GM12878 (cell line): ENCODE data around the gene COL21A1. TPM values are rescaled to one million over a fixed set of nuclear protein-coding genes. Genes with fewer than 3 reads are reported as not detected.
A peak's percentile ranks its signal among the peaks of the same experiment; 100 is the strongest.

Experiments used
- ATAC-seq: fragments of 200-7000 bp; cut with Tn5 transposase; 3 replicates; pipeline ENCODE4 v1.9.1; 2020; ENCODE audit warnings: mild to moderate bottlenecking, moderate library complexity
- BruUV-seq: library from RNA; stranded (reverse); fragments of 400-500 nt; replicated peaks from 2 replicates; lab custom pipeline; 2021; lab: Mats Ljungman, UMichigan
- CTCF ChIA-PET: fragments of 300-600 bp; sonication (Branson Sonifier 250); formaldehyde crosslinking; extraction: SDS; loops from one replicate; lab custom pipeline; 2021; ENCODE audit warnings: inconsistent platforms; lab: Yijun Ruan, JAX
- POLR2A ChIA-PET: fragments of 350-600 bp; formaldehyde crosslinking; extraction: SDS; loops from one replicate; lab custom pipeline; 2021; ENCODE audit warnings: inconsistent platforms; lab: Charles Lee
- RAD21 ChIA-PET: fragments of 300-600 bp; sonication (Branson Sonifier 250); formaldehyde crosslinking; loops from one replicate; lab custom pipeline; 2023; ENCODE audit warnings: antibody characterized with exemption; ENCODE audit not compliant: unreplicated experiment; lab: Charles Lee
- SMC1A ChIA-PET: fragments of 300-600 bp; sonication (Branson Sonifier 250); formaldehyde crosslinking; loops from one replicate; lab custom pipeline; 2023; ENCODE audit not compliant: unreplicated experiment, uncharacterized antibody; lab: Charles Lee
- DNase-seq: peaks from one replicate; pipeline ENCODE4 v3.0.0-alpha.2; 2011; ENCODE audit warnings: low read depth, low spot score
- FAIRE-seq: peaks from 3 replicates; lab custom pipeline; 2011; peaks lifted over from hg19 to GRCh38; lab: Jason Lieb, UNC
- H2AFZ ChIP-seq: 2 replicates; pipeline ENCODE4 v1.6.0; 2011; ENCODE audit warnings: low read depth, low read length, control low read depth; ENCODE audit not compliant: control insufficient read depth
- H3K27ac ChIP-seq: 2 replicates; pipeline ENCODE4 v1.5.1; 2011; ENCODE audit warnings: control low read depth; ENCODE audit not compliant: control insufficient read depth, insufficient read depth
- H3K27me3 ChIP-seq, 2 experiments: replicated peaks in 1 of 2; 2 replicates each; pipeline versions ENCODE4 v1.6.0 to v1.6.1; 2011; ENCODE audit warnings: low read length in 1 of 2; ENCODE audit not compliant: control insufficient read depth in 2 of 2, insufficient read depth in 2 of 2
- H3K36me3 ChIP-seq, 2 experiments: 2 replicates each; pipeline ENCODE4 v1.5.1; 2011; ENCODE audit warnings: low read length in 1 of 2; ENCODE audit not compliant: control insufficient read depth in 2 of 2, insufficient read depth in 2 of 2
- H3K4me1 ChIP-seq: 2 replicates; pipeline ENCODE4 v1.6.1; 2011; ENCODE audit warnings: mild to moderate bottlenecking, low read length, moderate library complexity, mixed read lengths; ENCODE audit not compliant: control insufficient read depth, insufficient read depth
- H3K4me2 ChIP-seq: 2 replicates; pipeline ENCODE4 v1.6.0; 2011; ENCODE audit warnings: control low read depth; ENCODE audit not compliant: control insufficient read depth, insufficient read depth
- H3K4me3 ChIP-seq: fragments of 200-600 bp; sonication (generic); 2 replicates; pipeline ENCODE4 v1.5.1; 2016
- H3K79me2 ChIP-seq: 2 replicates; pipeline ENCODE4 v1.6.0; 2011; ENCODE audit warnings: low read length; ENCODE audit not compliant: control insufficient read depth, insufficient read depth
- H3K9ac ChIP-seq: 2 replicates; pipeline ENCODE4 v1.8.0; 2011; ENCODE audit warnings: low read length, control low read depth, mixed read lengths; ENCODE audit not compliant: control insufficient read depth, insufficient read depth
- H3K9me3 ChIP-seq: replicated peaks from 3 replicates; pipeline ENCODE4 v1.5.1; 2011; ENCODE audit warnings: mild to moderate bottlenecking, low read length; ENCODE audit not compliant: control insufficient read depth, insufficient read depth
- H4K20me1 ChIP-seq: 2 replicates; pipeline ENCODE4 v1.6.0; 2011; ENCODE audit not compliant: control insufficient read depth, insufficient read depth
- ATF2 ChIP-seq: IDR thresholded peaks from 2 replicates; pipeline ENCODE4 v1.6.1; 2012; ENCODE audit warnings: low read length, inconsistent platforms
- BRCA1 ChIP-seq: IDR thresholded peaks from 2 replicates; pipeline ENCODE4 v1.6.1; 2011; ENCODE audit warnings: low read depth, low read length, improper control_type of control experiment
- CBFB ChIP-seq: IDR thresholded peaks from 2 replicates; pipeline ENCODE4 v1.6.1; 2016; ENCODE audit warnings: antibody characterized with exemption, low read depth
- CHD4 ChIP-seq: fragments of 200-600 bp; sonication (generic); IDR thresholded peaks from 2 replicates; pipeline ENCODE4 v1.6.1; 2016; ENCODE audit warnings: mild to moderate bottlenecking
- JUNB ChIP-seq: IDR thresholded peaks from 2 replicates; pipeline ENCODE4 v1.6.1; 2016; ENCODE audit warnings: antibody characterized with exemption, mild to moderate bottlenecking
- NFYB ChIP-seq: IDR thresholded peaks from 2 replicates; pipeline ENCODE4 v1.6.1; 2011; ENCODE audit warnings: low read depth, mild to moderate bottlenecking, low read length, improper control_type of control experiment, moderate library complexity; ENCODE audit not compliant: insufficient read depth
- REST ChIP-seq: IDR thresholded peaks from 2 replicates; pipeline ENCODE4 v1.6.1; 2012; ENCODE audit warnings: mild to moderate bottlenecking, low read depth, low read length
- SIN3A ChIP-seq: IDR thresholded peaks from 2 replicates; pipeline ENCODE4 v1.6.1; 2012; ENCODE audit warnings: low read depth, low read length, improper control_type of control experiment
- SIX5 ChIP-seq: IDR thresholded peaks from 2 replicates; pipeline ENCODE4 v1.6.1; 2011; ENCODE audit warnings: mild to moderate bottlenecking, low read depth, low read length, moderate library complexity; ENCODE audit not compliant: severe bottlenecking
- SP1 ChIP-seq: IDR thresholded peaks from one replicate; pipeline ENCODE4 v1.6.1; 2011; ENCODE audit warnings: low read depth, low read length
- SREBF1 ChIP-seq: IDR thresholded peaks from 2 replicates; pipeline ENCODE4 v1.6.1; 2012; ENCODE audit warnings: mild to moderate bottlenecking, low read length
- ZBTB40 ChIP-seq: fragments of 450-650 bp; IDR thresholded peaks from 2 replicates; pipeline ENCODE4 v1.6.1; 2016; ENCODE audit warnings: mild to moderate bottlenecking, moderate library complexity, borderline replicate concordance
- ZNF384 ChIP-seq: IDR thresholded peaks from 2 replicates; pipeline ENCODE4 v1.6.1; 2012; ENCODE audit warnings: low read depth, mild to moderate bottlenecking, low read length, improper control_type of control experiment, borderline replicate concordance
- WGBS: methylation state at CpG from one replicate; pipeline ENCODE4 v1.1.6; 2016; ENCODE audit warnings: low lambda C conversion rate; ENCODE audit not compliant: insufficient replicate concordance, insufficient coverage; ENCODE audit errors: missing lambda C conversion rate; 5-methylcytosine and 5-hydroxymethylcytosine counted together
- in situ Hi-C: fragments of 300-500 bp; cut with MboI; formaldehyde crosslinking; loops from 9 replicates; pipeline ENCODE4 v1.14.3; 2018; ENCODE audit warnings: mixed read lengths
- intact Hi-C: fragments of 100-400 bp; cut with micrococcal nuclease; formaldehyde crosslinking; loops from one replicate; pipeline ENCODE4 v1.14.2; 2022; ENCODE audit not compliant: unreplicated experiment
- polyA plus RNA-seq, 11 experiments: library from polyadenylated mRNA; depleted of rRNA in 4 of 11; unstranded in 6 of 11; stranded (reverse) in 5 of 11; fragments of >200 nt; fragmentation: Nextera tagmentation in 4 of 11; fragmentation: Illumina TruSeq in 1 of 11; extraction: Ambion mirVana in 4 of 11; extraction: Trizol in 1 of 11; gene quantifications; 1 replicate in 1 of 11; 2 replicates in 10 of 11; pipeline versions ENCODE4 v1.2.1 to v1.2.3, GENCODE V29; 2011 to 2016; ENCODE audit warnings: inconsistent platforms in 2 of 11, missing spikeins in 2 of 11, low read depth in 1 of 11
- total RNA-seq, 4 experiments: library from RNA; depleted of rRNA in 3 of 4; stranded (reverse); fragments of >200 nt in 3 of 4; fragmentation: Illumina TruSeq in 1 of 4; extraction: Trizol in 1 of 4; gene quantifications; 2 replicates each; pipeline versions ENCODE4 v1.2.1 to v1.2.3, GENCODE V29; 2013 to 2021

The COL21A1 gene
- total and polyA plus RNA-seq, 10 of the 15 experiments (the other 5 are each of a cell fraction or from before 2014, with no cell fraction given): 0.10 TPM; not detected in 9

DNA sequence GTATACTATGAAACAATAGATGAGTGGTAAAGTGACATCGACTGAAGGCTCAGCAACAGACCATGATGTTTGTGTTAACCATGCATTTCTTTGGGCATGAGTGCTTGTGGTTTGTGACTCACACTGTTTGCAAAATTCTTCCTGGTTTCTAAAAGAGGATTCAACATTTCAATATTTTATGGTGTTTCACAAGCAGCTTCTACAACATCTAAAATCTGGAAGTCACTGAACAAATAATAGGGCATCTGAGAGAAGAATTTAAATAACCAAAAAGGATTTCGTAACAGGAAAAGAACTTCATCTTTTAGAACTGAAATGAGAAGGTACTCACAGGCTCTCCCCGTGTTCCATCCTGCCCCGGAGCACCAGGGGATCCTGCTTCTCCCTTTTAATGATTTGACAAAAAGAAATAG lies 146.2 kb downstream of the COL21A1 start:
- Histone ChIP-seq H3K9ac (no peak overlapping the region), H3K4me3 (no peak overlapping the region), H3K27me3 (no peaks in the 10 kb centered on the region), H2AFZ (no peak overlapping the region), H3K36me3 (no peaks in the 10 kb centered on the region), H4K20me1 (no peaks in the 10 kb centered on the region), H3K4me2 (no peak overlapping the region), H3K9me3 (no peaks in the 10 kb centered on the region), H3K4me1 (no peaks in the 10 kb centered on the region), H3K27ac (no peak overlapping the region), H3K79me2 (no peaks in the 10 kb centered on the region)
- 0% methylated on average over 4 of the region's 4 CpGs for WGBS
- CTCF ChIA-PET: no interaction called here
- FAIRE-seq (no peak), DNase-seq (no peak), ATAC-seq (0 out of 3 replicates have a peak, but pooled peaks have one; percentile 23)
- TF ChIP-seq ZNF384 (no peak), SREBF1 (no peak), ATF2 (no peak), CBFB (no peak), SIN3A (no peak), ZBTB40 (no peak), BRCA1 (no peak), REST (no peak), CHD4 (no peak), SIX5 (no peak), NFYB (no peak), SP1 (no peak), JUNB (no peak)
- in situ Hi-C loops: no loop called here
- intact Hi-C loops: no loop called here
- POLR2A ChIA-PET: no interaction called here
- RAD21 ChIA-PET: no interaction called here
- BruUV-seq: no TSS peak
- SMC1A ChIA-PET: no interaction called here
